ENCODE data around the gene CAB39L. TPM values are rescaled to one million over a fixed set of nuclear protein-coding genes. Genes with fewer than 3 reads are reported as not detected.
A peak's percentile ranks its signal among the peaks of the same experiment; 100 is the strongest.
"Not testable (repeated sequence)": the region's sequence is repeated elsewhere in the genome, so short reads cannot be mapped to it uniquely, and the experiment has no call there.

The CAB39L gene
- total RNA-seq, 1 experiment from 2014 or later: 17.5 TPM

GRCh38 chr13:49310251-49310650 lies 133.6 kb downstream of the CAB39L start:
- no peak for DNase-seq (ENCODE audit: low spot score)

GRCh38 chr13:49308921-49309408 lies 134.9 kb downstream of the CAB39L start:
- no peak for DNase-seq (ENCODE audit: low spot score)

DNA sequence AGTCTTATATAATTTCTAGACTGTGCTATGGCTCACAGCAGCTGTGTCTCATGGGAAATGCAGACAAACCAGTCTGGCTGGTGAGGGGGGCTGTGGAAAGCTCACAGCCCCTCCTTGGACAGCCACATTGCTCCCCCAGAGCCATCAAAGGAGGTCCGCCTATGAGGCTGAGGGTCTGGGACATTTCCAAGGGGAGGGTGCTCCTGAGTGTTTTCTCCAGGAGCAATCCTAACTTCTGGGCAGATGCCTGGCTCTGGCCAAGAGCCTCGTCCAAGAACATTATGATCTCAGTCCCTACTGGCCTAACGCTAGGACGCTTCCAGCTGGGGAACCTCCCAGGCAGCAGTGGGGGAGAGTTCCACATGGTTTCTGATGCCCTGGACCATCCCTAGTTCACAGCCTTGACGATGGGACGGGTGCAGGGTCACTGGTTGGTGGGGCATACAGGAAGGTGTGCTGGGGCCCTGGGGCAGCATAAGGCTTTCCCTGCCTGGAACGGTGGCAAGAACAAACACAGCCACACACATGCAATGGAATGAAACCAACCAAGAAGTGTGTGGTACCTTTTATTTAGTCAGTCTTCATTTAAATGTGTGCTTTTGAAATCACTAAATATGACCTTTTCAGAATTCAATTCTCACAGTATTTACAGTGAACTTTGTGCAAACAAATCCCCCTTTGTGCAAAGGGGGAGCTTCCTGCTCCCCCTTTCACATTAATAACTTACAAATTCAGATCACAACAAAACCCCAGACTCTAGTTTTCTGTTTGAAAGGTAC lies 135.6 kb downstream of the CAB39L start:
- DNase-seq (ENCODE audit: low spot score): no peak

DNA sequence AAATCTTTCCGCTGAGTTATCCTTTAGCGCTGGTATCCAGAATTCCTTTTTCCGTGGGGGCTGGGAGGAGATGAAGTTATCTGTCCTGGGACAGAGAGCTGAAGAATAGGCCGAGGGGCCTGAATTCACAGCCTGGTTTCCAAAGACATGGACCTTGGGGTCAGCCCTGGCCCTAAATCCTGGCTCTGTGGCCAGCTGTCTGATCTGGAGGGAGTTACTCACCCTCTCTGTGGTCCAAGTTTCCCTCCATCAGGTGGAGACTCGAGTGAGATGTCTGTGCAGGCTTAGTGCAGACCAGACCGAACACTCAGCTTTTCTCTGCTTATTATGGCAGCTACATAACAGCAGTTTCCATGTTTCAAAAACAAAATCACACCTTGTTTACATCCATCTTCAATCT lies 136.5 kb downstream of the CAB39L start:
- DNase-seq (ENCODE audit: low spot score): no peak

DNA sequence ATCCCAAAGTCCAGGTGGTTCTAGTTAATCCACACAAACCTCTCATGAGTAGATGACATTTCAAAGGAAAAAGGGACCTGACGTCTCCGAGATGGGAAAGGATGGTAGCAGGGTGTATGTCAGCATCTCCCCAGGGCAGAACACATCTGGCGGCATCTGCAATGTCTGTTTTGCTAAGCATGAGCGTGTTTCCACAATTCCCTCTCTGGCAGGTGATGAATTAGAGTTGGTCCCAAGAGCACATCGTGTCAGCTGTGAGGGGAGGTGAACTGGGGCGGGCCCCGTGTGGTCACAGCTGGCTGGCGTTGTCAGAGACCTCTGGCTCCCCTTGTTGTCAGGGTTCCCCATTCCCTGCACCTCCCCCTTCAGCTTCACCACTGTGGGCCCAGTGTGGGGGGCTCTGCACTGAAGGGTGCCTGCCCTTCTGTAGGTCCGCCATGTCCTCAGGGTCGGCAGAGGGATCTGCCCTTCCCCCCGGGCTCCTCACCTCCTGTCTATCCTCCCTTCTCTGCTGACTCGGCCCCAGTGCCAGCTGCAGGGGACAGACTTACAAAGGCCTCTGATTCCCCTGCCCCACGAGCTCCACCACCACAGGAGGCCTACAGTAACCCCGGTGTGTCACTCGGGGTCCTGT lies 138.0 kb downstream of the CAB39L start:
- DNase-seq (ENCODE audit: low spot score): no peak

DNA sequence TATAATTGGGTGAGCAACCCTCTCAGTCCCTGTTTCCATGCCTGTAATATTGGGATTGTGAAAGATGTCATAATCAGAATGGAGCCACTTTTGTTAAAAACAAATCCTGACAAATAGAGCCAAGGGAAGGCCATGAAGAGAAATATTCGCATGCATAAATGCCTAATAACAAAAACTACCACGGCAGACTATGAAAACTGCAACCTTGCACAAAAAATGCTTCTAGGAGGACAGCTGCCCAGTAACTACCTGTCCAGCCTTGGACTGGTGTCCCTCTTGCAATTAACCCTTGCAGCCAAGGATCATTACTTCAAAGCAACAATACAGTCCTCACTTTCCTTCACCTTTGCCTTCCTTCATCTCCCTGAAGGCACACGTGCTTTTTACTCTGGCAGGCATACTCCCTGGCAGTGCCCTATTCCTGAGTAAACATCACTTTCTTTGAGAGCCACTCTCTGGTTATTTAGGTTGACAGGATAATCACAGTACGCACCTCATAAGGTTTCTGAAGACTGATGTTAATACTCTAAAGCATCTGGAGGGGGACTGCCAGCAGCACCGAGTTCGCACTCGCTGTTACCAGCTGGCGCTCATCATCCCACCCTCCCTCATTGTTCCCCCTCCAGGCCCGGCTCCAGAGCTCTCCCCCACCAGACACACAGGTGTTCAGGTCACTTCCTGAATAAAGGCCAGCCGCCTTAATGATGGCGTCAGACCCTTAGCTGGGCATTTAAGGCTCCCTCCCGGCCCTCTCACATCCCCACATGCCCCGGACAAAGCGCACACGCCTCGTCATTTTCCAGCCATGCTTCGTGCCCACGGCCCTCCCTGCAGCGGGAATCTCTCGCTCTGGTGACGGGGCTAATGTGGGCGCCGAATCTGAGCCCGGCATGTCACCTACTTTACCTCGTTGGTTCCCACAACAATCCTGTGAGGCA lies 138.8 kb downstream of the CAB39L start:
- no peak for DNase-seq (ENCODE audit: low spot score)

DNA sequence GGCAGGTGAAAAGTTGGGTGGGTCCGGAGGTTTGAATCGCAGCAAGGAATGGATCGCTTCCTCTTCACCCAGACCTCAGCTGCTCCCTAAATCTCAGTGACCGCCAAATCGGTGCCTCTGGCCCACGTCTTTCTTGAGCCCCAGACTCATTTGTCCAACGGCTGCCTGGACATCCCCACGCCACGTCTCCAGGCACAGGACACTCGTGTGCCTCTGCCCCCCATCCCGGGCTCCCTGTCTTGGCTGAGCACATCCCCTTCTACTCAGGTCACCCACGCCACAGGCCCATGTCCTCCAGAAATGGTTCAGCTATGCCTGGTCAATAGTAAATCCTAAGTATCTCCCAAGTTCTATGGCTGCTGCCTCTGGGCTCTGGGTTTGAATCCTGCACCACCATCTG lies 139.5 kb downstream of the CAB39L start:
- DNase-seq (ENCODE audit: low spot score): no peak

DNA sequence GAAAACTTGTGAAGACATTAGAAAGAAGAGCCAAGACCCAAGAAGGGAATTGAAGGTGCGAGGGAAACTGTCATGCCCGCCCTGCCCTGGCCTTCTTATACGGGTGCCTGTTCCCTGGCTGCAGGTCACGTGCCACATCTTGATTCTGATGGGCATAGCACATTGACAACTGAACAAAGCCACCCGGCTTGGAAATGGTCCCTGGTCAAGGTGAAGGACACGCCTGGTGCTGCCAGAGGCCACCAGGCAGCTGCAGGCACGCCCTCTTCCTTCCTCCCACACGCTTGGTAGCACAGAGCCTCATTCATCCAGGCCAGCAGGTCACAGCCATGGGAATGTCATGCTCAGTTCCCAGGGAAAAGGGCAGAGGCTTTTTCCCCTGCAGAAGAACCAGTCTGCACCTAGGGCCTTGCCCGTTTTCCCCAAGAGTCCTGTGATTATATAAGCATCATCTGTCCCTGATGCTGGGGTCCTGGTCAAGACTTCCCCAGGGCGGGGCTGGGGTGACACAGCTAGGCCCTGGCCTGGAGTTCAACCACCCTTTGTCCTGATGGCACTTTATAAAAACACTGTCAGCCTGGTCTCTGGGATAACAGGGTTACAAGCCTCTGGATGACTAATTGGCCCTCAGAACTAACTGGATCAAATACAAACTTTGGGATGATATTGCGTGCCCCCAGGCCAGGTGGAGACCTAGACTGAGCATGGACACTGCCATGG lies 140.2 kb downstream of the CAB39L start:
- no peak for DNase-seq (ENCODE audit: low spot score)

DNA sequence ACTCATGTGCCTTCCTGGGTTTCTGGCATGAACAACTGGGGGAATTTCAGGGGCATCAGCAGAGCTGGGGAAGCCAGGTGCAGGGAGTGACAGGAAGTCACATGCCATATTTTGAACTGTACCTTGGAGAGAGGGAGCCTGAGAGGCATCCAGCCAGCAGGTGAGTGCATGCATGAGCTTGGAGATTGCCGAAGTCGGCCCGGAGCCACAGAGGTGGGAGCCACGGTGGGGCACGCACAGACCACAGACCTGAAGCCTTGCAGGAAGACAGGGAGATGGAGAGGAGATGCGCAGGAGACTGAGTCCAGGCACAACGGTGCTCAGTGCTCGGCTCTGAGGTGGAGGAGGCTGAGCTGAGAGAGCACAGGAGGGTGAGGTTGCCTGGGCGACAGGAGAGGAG lies 141.0 kb downstream of the CAB39L start:
- DNase-seq (ENCODE audit: low spot score): no peak

DNA sequence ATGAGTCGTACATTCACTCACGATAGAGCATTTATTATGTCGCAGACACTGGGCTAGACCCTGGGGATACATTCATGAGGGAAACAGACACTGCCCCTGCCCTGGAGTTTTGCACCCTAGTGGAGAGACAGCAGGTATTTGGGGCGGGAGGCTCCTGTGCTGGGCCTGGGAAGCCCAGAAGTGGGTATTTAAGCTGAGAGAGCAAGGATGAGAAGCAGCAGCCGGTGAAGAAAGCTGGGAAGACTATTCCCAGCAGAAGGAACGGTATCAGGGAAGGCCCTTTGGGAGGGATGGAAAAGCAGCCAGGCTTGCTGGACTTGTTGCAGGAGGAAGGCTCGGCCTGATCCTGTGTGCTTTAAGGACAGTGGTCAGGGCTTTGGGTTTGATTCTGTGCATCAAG lies 141.6 kb downstream of the CAB39L start:
- DNase-seq (ENCODE audit: low spot score): no peak

DNA sequence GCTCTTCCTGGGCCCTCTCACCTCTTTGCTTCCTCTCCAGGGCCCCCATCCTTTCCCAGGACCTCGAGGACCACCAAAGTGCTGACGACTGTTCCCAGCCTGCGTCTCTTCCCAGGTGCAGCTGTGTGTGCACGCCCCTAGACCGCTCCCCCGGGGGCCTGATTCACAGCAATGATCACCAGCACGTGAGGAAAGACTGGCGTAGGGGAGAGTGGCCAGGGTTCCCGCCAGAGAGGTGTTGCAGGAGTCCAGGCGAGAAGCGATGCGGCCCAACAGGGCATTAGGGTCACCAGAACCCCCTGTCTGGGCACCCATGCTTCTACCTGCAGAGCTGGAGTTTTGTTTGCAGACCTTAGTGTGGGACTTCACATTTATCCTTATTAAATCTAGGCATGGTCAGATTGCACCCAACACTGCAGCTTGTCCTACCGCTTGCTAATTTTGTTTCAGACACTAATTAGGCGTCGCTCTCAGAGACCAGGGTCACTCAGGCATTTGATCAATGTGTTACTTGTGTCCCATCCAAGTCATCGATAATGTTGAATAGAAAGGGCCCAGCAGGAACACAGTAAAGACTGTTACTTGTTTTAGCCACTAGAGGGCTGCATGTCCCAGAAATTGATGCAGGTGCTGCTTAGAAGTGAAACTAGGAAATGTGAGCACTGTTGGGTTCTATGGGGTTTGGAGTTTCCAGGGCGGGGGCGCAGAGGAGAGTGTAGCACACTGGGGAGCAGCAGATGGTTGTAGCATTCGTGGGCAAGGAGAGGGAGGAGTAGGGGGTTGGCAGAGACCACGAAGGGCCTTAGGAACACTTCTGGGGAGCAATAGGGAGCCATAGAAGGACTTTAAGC lies 142.9 kb downstream of the CAB39L start:
- DNase-seq (ENCODE audit: low spot score): peak; percentile 62

GRCh38 chr13:49300276-49300675 lies 143.6 kb downstream of the CAB39L start:
- no peak for DNase-seq (ENCODE audit: low spot score)

- no peak for DNase-seq (ENCODE audit: low spot score)
These were observed 144.8 kb downstream of the CAB39L start for GRCh38 chr13:49298903-49299605.

DNA sequence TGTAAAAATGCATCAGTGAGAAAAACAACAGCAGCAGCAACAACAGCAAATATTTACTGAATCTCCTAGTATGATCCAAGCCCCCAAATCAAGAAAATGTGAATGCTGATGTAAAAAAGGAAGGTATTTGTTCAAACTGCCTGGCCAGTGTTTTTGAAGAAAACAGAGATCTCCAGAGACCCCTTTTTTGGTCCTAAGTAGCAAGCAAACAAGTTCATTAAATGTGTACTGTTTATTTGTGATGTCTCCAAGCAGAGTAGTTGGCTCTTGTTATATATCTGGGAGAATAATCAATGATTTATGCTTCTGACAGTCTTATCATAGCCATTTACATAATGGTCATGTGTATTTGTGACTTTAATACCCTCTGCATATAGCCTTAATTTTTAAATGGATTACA lies 145.4 kb downstream of the CAB39L start:
- no peak for DNase-seq (ENCODE audit: low spot score)

- no peak for DNase-seq (ENCODE audit: low spot score)
These were observed 146.5 kb downstream of the CAB39L start for GRCh38 chr13:49297338-49297737.

DNA sequence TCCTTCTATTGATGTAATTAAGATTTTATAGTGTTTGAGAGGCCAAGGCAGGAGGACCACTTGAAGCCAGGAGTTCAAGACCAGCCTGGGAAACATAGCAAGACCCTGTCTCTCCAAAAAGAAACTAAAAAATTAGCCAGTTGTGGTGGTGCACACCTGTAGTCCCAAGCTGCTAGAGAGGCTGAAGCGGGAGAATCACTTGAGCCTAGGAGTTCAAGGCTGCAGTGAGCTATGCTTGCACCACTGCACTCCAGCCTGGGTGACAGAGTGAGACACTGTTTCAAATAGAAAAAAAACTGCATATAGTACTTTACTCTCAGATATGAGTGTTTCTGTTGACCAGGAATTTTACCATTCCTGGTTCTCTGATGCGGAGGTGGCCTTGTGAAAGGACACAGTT lies 147.2 kb downstream of the CAB39L start:
- DNase-seq (ENCODE audit: low spot score): no peak

- DNase-seq (ENCODE audit: low spot score): no peak
These were observed 148.6 kb downstream of the CAB39L start for GRCh38 chr13:49295244-49295643.

GRCh38 chr13:49294723-49295122 lies 149.1 kb downstream of the CAB39L start:
- DNase-seq (ENCODE audit: low spot score): not testable (repeated sequence)

DNA sequence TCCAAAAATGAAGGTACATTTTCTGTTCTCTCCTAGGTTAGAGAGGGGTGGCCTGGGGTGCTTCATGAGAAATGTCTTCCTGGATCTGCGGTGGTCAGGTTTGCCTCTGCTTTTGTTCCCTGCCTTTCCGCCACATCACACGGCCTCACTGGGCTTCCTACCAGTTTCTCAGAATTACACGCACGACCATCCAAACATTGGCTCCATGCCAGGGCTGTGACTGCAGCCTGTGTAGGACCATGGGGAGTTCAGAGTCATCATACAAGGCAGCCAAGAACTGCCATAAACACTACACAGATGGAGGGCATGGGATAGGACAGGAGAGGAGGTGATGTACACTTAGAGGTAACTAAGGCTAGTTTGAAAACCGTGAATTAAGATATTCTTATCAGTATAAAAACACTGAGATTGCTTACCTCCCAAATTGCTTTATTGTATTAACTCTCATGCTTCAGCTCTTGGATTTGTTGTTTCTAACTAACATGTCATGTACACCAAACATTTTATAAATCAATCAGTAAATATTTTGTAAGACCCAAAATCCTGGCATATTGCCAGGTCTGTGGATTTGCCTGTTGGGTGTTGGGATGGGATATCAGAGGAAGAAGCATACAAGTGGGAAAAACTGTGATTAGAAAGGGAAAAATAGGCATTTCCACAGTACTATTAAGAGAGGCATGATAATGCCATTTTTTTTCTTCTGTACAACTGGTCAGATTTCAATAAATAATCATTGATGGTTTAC lies 150.9 kb downstream of the CAB39L start:
- no peak for DNase-seq (ENCODE audit: low spot score)
